Esophagus squamous epithelium (tissue), 4 donors: ENCODE results near the gene TSGA10IP.

Experiments
- POLR2A ChIP-seq, 4 donors: fragments of 450-650 bp; IDR thresholded peaks; one replicate each; pipeline ENCODE4 v1.6.1; 2017; ENCODE audit warnings: antibody characterized with exemption in 4 of 4, mild to moderate bottlenecking in 4 of 4, moderate library complexity in 3 of 4
- TF ChIP-seq, protein P1 (sequence below), 6 experiments: fragments of 450-650 bp in 4 of 6; fragments of 200-600 bp in 2 of 6; sonication (generic) in 2 of 6; IDR thresholded peaks; one replicate each; pipeline ENCODE4 v1.5.1; 2016 to 2019; ENCODE audit warnings: antibody characterized with exemption in 6 of 6, mild to moderate bottlenecking in 4 of 6, moderate library complexity in 4 of 6

DNA sequence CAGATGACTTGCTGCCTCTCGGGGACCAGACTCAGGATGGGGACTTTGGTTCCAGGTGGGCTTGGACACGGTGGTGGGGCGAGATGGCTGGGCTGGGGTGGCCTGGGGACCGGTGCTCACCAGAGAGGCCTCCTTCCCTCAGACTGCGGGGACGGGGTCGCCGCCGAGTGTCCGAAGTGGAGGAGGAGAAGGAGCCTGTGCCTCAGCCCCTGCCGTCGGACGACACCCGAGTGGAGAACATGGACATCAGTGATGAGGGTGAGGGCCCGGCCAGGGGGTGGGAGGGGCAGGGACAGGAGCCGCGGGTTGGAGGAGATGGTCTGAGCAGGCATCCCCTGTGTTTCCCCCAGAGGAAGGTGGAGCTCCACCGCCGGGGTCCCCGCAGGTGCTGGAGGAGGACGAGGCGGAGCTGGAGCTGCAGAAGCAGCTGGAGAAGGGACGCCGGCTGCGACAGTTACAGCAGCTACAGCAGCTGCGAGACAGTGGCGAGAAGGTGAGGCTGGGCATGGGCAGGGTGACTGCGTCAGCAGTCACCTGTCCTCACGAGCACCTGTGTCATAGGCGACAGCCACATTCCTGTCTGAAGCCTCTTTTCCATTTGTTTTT is 22.2 kb downstream of the TSGA10IP start:
- TF ChIP-seq, protein P1, sequence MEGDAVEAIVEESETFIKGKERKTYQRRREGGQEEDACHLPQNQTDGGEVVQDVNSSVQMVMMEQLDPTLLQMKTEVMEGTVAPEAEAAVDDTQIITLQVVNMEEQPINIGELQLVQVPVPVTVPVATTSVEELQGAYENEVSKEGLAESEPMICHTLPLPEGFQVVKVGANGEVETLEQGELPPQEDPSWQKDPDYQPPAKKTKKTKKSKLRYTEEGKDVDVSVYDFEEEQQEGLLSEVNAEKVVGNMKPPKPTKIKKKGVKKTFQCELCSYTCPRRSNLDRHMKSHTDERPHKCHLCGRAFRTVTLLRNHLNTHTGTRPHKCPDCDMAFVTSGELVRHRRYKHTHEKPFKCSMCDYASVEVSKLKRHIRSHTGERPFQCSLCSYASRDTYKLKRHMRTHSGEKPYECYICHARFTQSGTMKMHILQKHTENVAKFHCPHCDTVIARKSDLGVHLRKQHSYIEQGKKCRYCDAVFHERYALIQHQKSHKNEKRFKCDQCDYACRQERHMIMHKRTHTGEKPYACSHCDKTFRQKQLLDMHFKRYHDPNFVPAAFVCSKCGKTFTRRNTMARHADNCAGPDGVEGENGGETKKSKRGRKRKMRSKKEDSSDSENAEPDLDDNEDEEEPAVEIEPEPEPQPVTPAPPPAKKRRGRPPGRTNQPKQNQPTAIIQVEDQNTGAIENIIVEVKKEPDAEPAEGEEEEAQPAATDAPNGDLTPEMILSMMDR (IDR thresholded peaks at IDR 0.05) = no peak
- TF ChIP-seq POLR2A (IDR thresholded peaks at IDR 0.05) = no peak
